Stimulated activated CD8-positive, alpha-beta memory T cell treated with anti-CD3 and anti-CD28 coated beads, Interleukin-15, amount 100 ng/mL, for 4 hours (primary cell): ENCODE measurements around the gene FNDC3B.

ENCODE experiments used
- DNase-seq, 2 donors: peaks; one replicate each; pipeline ENCODE4 v3.0.0-alpha.2; 2020; ENCODE audit warnings: low read depth in 2 of 2

FNDC3B gene

GRCh38 chr3:172188511-172188910 lies 149.1 kb downstream of the FNDC3B start:
- DNase-seq: no peak

GRCh38 chr3:172189213-172189612 lies 149.8 kb downstream of the FNDC3B start:
- no peak for DNase-seq

GRCh38 chr3:172189987-172190603 lies 150.7 kb downstream of the FNDC3B start:
- DNase-seq: no peak

GRCh38 chr3:172190980-172191379 lies 151.6 kb downstream of the FNDC3B start:
- DNase-seq: no peak

- no peak for DNase-seq
Measured at GRCh38 chr3:172191629-172192028, 152.3 kb downstream of the FNDC3B start.

GRCh38 chr3:172192830-172193415 lies 153.5 kb downstream of the FNDC3B start:
- no peak for DNase-seq

GRCh38 chr3:172193436-172193835 lies 154.1 kb downstream of the FNDC3B start:
- DNase-seq: no peak

GRCh38 chr3:172194702-172195406 lies 155.5 kb downstream of the FNDC3B start:
- no peak for DNase-seq

GRCh38 chr3:172195407-172195754 lies 156.0 kb downstream of the FNDC3B start:
- no peak for DNase-seq

- no peak for DNase-seq
Measured at GRCh38 chr3:172197344-172197743, 158.0 kb downstream of the FNDC3B start.

GRCh38 chr3:172198428-172198827 lies 159.1 kb downstream of the FNDC3B start:
- DNase-seq: no peak

GRCh38 chr3:172199850-172200369 lies 160.5 kb downstream of the FNDC3B start:
- DNase-seq: no peak

- DNase-seq: no peak
Measured at GRCh38 chr3:172201136-172201869, 161.9 kb downstream of the FNDC3B start.

- no peak for DNase-seq
Measured at GRCh38 chr3:172201870-172202236, 162.5 kb downstream of the FNDC3B start.

GRCh38 chr3:172202797-172203196 lies 163.4 kb downstream of the FNDC3B start:
- no peak for DNase-seq

GRCh38 chr3:172203522-172204258 lies 164.3 kb downstream of the FNDC3B start:
- DNase-seq: no peak

GRCh38 chr3:172204716-172205115 lies 165.3 kb downstream of the FNDC3B start:
- DNase-seq: no peak

- no peak for DNase-seq
Measured at GRCh38 chr3:172208586-172209332, 169.4 kb downstream of the FNDC3B start.

GRCh38 chr3:172209333-172210321 lies 170.2 kb downstream of the FNDC3B start:
- no peak for DNase-seq

- no peak for DNase-seq
Measured at GRCh38 chr3:172210355-172210754, 171.0 kb downstream of the FNDC3B start.
